Stimulated activated CD4-positive, alpha-beta T cell treated with anti-CD3 and anti-CD28 coated beads, TNF-alpha, amount 100 ng/mL, for 48 hours (primary cell): ENCODE measurements around the gene KLK8.
"Not testable (repeated sequence)": the region's sequence is repeated elsewhere in the genome, so short reads cannot be mapped to it uniquely, and the experiment has no call there.

ENCODE experiments used
- DNase-seq, 3 donors: peaks; one replicate each; pipeline ENCODE4 v3.0.0-alpha.2; 2020; ENCODE audit warnings: low read depth in 3 of 3

KLK8 gene

DNA sequence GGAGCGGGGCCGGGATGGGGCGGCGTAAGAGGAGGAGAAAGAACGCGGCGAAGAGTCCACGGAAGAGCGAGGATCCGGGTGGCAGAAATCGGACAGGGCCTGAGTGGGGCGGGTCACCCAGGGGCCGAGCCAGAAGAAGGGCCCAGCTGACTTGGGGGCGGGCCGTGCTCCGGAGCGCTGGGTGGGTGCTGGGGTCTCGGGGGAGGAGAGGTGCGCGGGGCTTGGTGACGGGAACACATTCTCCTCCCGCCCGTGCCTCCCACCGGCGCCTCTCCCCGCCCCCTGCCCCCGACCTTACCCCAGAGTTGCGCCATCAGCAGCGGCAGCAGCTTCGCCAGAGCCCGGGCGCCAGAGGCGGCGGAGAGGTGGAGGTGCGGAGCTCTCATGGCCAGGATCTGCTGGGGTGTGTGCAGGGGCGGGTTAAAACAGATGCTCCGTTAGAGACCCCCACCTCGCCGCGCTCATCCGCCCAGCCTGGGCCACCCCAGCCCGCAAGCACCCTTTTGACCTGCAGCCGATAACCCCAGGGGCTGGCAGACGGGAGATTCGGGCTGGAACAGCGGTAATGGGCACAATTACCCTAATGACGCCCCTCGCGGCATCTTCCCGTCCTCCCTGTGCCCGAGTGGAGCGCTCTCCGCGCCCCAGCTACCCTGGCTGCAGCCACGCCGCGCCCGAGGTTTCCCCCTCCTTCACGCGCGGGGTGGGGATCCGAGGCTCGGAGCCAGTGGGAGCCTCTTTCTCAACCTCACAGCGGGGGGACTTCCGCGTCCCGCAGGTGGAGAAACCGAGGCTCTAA is 17.5 kb upstream of the KLK8 start:
- DNase-seq, result no peak

DNA sequence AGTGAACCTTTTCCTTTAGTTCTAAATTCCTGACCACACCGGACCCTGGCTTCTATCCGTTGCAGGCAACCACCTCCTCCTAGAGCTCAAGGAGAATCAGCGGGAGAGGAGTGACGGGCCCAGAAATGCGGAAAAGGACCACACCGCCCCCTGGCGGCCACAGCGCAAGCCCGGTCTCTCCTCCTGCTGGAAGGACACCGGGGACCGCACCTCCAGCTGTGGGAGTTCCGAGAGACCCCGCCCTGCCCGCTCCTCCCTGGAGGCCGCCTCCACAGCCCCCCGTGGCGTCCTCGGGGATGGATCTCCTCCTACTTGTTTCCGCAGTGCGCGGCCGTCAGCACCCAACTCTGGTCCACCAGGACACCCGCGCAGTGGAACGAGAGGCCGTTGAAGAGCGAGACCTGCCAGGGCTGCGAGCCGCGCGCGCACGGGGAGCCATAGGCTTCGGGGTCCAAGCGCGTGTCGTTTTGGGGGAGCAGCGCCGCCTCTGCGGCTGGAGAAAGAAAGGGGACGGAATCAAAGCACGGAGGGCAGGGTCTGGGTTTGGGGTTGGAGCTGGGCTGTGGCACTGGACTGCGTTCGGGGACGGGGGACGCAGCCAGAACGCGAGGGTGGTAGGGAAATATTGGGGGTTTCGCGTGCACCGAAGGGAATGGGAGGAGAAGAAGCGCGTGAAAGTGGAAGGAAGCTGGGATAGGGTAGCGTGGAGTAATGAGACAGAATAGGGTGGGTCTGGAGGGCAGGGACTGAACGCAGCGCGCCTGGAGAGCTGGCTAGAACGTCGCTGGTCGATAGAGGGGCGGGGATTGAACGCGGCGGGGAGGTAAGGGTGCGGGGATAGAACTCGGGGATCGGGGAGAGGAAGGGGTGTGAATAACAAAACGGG is 15.6 kb upstream of the KLK8 start:
- peak; percentile 30 to 53 (median 36) for DNase-seq

- no peak for DNase-seq
Measured at GRCh38 chr19:51015691-51016267, 14.4 kb upstream of the KLK8 start.

- DNase-seq, result no peak
Measured at GRCh38 chr19:51014242-51014641, 12.8 kb upstream of the KLK8 start.

- no peak for DNase-seq
Measured at GRCh38 chr19:51012661-51013190, 11.3 kb upstream of the KLK8 start.

- DNase-seq, result no peak
Measured at GRCh38 chr19:51010066-51010795, 8.8 kb upstream of the KLK8 start.

GRCh38 chr19:51009061-51009891 is 7.9 kb upstream of the KLK8 start:
- DNase-seq, result no peak

DNA sequence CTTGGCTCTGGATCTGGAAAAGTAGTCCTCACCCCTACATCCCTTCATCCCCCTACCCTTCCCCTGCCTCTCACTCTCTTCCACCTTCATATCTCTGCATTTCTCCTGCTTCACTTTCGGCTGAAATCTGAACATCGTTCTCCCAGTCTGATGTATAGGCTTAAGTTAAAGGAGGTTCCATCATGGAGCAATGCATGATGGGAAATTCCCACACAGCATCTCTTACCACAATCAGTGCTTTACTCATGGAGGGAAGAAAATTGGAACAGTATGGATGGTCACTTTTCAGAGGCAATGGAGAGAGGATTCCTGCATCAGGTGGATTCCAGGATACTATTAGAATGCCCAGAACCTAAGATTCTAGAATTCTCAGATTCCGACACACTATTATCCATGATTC is 6.1 kb upstream of the KLK8 start:
- no peak for DNase-seq

GRCh38 chr19:51006406-51006805 is 5.0 kb upstream of the KLK8 start:
- no peak for DNase-seq

- DNase-seq, result no peak
Measured at GRCh38 chr19:51005248-51005647, 3.8 kb upstream of the KLK8 start.

- no peak for DNase-seq
Measured at GRCh38 chr19:51003316-51003715, 1.9 kb upstream of the KLK8 start.

- DNase-seq, result peak in 2 of 3 donors; percentile 23 to 26
Measured at GRCh38 chr19:51002542-51003311, 1.3 kb upstream of the KLK8 start.

GRCh38 chr19:51002089-51002532 is 707 bp upstream of the KLK8 start:
- no peak for DNase-seq

GRCh38 chr19:51000981-51001380 is 423 bp downstream of the KLK8 start:
- no peak for DNase-seq

GRCh38 chr19:51000426-51000825 is 978 bp downstream of the KLK8 start:
- no peak for DNase-seq

DNA sequence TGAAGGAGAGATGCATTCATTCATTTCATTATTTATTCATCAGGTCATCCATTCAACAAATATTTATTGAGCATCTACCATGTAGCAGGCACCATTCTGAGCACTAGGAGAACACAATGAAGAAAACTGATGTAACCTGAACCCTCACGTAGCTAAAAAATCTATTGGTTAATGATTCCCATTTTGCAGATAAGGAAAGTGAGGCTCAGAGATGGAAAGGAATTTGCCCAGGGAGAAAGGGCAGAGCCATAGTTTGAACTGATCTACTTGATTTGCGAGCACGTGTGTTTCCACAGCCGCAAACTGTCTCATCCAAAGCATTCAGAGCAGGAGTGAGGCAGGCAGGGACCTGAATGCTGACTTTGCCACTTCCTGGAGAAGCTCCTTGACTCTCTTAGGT is 2.7 kb downstream of the KLK8 start:
- DNase-seq, result no peak

- no peak for DNase-seq
Measured at GRCh38 chr19:50998061-50998460, 3.3 kb downstream of the KLK8 start.

GRCh38 chr19:50994129-50994528 is 7.3 kb downstream of the KLK8 start:
- DNase-seq, result no peak

DNA sequence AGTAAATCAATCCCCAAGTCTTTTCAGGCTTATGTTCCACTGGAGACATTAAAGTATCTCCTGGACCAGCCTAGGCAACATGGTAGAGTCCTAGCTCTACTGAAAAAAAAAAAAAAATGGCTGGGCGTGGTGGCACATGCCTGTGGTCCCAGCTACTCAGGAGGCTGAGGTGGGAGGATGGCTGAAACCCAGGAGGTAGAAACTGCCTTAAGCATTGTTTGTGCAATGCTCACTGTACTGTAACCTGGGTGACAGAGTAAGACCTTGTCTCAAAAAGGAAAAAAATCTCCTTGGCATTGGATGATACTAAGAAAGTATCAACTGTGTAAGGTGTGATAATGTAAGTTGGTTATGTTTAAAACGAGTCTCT is 8.8 kb downstream of the KLK8 start:
- no peak for DNase-seq

GRCh38 chr19:50984416-50984815 is 17.0 kb downstream of the KLK8 start:
- not testable (repeated sequence) for DNase-seq
